SK-N-SH (cell line): Measurements from ENCODE around the gene RNF19B.

ENCODE experiments used
- EP300 ChIP-seq, 2 experiments: IDR thresholded peaks; 2 replicates each; pipeline versions ENCODE4 v1.4.0 to v1.6.1; 2012; ENCODE audit warnings: borderline replicate concordance in 1 of 2, low read depth in 1 of 2, low read length in 1 of 2
- NRF1 ChIP-seq: IDR thresholded peaks from 2 replicates; pipeline ENCODE4 v1.6.1; 2012; ENCODE audit warnings: low read depth, mild to moderate bottlenecking, low read length
- RAD21 ChIP-seq: IDR thresholded peaks from 2 replicates; pipeline ENCODE4 v1.6.1; 2012; ENCODE audit warnings: mild to moderate bottlenecking, low read length
- TF ChIP-seq, protein P1 (sequence below): fragments of 200-600 bp; sonication (generic); IDR thresholded peaks from 2 replicates; pipeline ENCODE4 v1.6.1; 2017; ENCODE audit warnings: antibody characterized with exemption, mild to moderate bottlenecking, moderate library complexity

DNA sequence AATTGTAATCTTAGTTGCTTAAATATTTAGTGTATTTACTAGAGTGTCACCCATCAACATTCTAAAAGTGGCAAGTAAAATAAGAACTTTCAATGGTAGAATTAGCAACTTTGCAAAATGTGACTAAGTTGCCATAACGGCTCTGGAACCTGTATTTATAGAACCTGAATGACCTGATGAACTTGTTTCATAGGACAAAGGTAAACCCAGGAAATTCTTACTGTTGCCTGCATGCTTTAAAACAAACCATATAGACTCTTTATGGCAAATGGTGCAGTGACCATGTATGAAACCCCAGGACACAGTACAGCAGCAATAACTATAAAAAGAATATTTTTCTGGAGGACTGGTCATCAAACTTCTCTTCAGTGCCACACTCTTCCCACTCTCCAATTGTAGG, 49.2 kb upstream of the RNF19B start:
- TF ChIP-seq, protein P1, sequence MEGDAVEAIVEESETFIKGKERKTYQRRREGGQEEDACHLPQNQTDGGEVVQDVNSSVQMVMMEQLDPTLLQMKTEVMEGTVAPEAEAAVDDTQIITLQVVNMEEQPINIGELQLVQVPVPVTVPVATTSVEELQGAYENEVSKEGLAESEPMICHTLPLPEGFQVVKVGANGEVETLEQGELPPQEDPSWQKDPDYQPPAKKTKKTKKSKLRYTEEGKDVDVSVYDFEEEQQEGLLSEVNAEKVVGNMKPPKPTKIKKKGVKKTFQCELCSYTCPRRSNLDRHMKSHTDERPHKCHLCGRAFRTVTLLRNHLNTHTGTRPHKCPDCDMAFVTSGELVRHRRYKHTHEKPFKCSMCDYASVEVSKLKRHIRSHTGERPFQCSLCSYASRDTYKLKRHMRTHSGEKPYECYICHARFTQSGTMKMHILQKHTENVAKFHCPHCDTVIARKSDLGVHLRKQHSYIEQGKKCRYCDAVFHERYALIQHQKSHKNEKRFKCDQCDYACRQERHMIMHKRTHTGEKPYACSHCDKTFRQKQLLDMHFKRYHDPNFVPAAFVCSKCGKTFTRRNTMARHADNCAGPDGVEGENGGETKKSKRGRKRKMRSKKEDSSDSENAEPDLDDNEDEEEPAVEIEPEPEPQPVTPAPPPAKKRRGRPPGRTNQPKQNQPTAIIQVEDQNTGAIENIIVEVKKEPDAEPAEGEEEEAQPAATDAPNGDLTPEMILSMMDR = no peak
- TF ChIP-seq RAD21 (no peak), EP300 (IDR thresholded peaks at IDR 0.05; ENCODE audit: borderline replicate concordance in 1 of 2, low read depth in 1 of 2, low read length in 1 of 2) (no peak), NRF1 (no peak)
